Measurements from ENCODE around the gene CTDSPL. TPM values are rescaled to one million over a fixed set of nuclear protein-coding genes. Genes with fewer than 3 reads are reported as not detected.
A peak's percentile ranks its signal among the peaks of the same experiment; 100 is the strongest.

The CTDSPL gene
- total and polyA plus RNA-seq, 2 of the 13 experiments (the other 11 are each of a cell fraction or from before 2014, with no cell fraction given), result 26.1 to 142 TPM

DNA sequence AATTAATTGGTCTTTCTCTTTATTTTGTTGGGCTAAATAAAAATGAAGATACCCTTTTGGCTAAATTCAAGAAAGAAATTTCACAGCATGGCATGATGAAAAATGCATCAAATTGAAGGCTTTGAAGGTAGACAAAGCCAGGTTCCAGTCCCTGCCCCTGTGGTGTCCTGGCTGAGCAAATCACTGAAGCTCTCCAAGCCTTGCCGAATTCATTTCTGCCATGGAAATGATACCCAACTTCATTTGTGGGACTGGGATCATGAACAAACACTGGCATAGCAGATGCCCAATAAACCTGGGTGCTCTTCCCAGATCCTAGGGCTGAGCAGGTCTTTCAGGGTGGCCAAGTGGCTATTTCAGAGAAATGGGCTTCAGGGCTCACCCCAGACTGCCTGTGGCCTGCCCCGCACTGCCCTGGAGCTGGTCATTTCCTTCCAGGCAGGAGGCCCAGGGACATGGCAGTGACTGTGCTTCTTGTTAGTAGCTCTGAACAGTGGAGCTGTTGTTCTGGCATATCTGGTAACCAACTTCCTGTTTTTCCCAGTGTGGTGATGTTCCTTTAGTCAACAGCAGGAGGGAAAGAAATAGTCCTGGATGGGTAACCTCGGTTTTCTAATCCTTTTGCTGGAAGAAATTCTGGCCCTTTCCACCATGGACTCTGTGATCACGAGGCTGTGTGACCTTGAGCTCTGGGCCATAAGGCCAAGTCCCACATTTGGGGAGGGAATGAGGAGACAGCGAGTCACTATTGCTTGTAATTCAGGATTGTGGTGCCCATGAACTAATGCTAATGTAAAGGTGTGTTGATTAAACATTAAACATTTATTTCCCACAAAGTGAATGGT is 47.6 kb downstream of the CTDSPL start (continued):
- TF ChIP-seq ZNF329 (CRISPR knock-in tag; IDR thresholded peaks at IDR 0.05; ENCODE audit: low read depth), result no peak
- no peak for TF ChIP-seq CENPX (CRISPR knock-in tag; IDR thresholded peaks at IDR 0.05)
- TF ChIP-seq ZNF644 (CRISPR knock-in tag; IDR thresholded peaks at IDR 0.05; ENCODE audit: low read depth), result peak; percentile 56
- TF ChIP-seq TCF7 (IDR thresholded peaks at IDR 0.05; ENCODE audit: low read depth), result peak; percentile 22; the same call in 1 of the 2 replicates
- TF ChIP-seq ZNF3 (CRISPR knock-in tag; IDR thresholded peaks at IDR 0.05), result 0 out of 2 replicates have a peak, but pooled peaks have one; percentile 34
- peak; percentile 52; the same call in 1 of the 2 replicates for TF ChIP-seq DNMT3B (CRISPR knock-in tag; conservative IDR thresholded peaks at IDR 0.05)
- TF ChIP-seq ZNF124 (CRISPR knock-in tag; IDR thresholded peaks at IDR 0.05), result peak; percentile 34; the same call in 1 of the 2 replicates
- no peak for TF ChIP-seq ZNF263 (CRISPR knock-in tag; IDR thresholded peaks at IDR 0.05)
- TF ChIP-seq MTF1 (CRISPR knock-in tag; IDR thresholded peaks at IDR 0.05), result no peak
- no peak for TF ChIP-seq ZNF737 (CRISPR knock-in tag; IDR thresholded peaks at IDR 0.05; ENCODE audit: borderline replicate concordance)
- no peak for TF ChIP-seq ZNF775 (CRISPR knock-in tag; IDR thresholded peaks at IDR 0.05; ENCODE audit: borderline replicate concordance)
- no peak for TF ChIP-seq ZNF660 (CRISPR knock-in tag; IDR thresholded peaks at IDR 0.05; ENCODE audit: borderline replicate concordance, low read depth)
- 0 out of 2 replicates have a peak, but pooled peaks have one; percentile 31 for TF ChIP-seq CHD4 (IDR thresholded peaks at IDR 0.05; ENCODE audit: borderline replicate concordance, low read length)
- TF ChIP-seq, protein P1, sequence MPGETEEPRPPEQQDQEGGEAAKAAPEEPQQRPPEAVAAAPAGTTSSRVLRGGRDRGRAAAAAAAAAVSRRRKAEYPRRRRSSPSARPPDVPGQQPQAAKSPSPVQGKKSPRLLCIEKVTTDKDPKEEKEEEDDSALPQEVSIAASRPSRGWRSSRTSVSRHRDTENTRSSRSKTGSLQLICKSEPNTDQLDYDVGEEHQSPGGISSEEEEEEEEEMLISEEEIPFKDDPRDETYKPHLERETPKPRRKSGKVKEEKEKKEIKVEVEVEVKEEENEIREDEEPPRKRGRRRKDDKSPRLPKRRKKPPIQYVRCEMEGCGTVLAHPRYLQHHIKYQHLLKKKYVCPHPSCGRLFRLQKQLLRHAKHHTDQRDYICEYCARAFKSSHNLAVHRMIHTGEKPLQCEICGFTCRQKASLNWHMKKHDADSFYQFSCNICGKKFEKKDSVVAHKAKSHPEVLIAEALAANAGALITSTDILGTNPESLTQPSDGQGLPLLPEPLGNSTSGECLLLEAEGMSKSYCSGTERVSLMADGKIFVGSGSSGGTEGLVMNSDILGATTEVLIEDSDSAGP (CRISPR knock-in tag; IDR thresholded peaks at IDR 0.05; ENCODE audit: borderline replicate concordance), result peak; percentile 54
- TF ChIP-seq NAIF1 (CRISPR knock-in tag; IDR thresholded peaks at IDR 0.05; ENCODE audit: borderline replicate concordance), result 0 out of 2 replicates have a peak, but pooled peaks have one; percentile 41
- TF ChIP-seq GATAD2A (CRISPR knock-in tag; IDR thresholded peaks at IDR 0.05), result peak; percentile 91
- TF ChIP-seq ZNF430 (CRISPR knock-in tag; IDR thresholded peaks at IDR 0.05), result no peak
- TF ChIP-seq ZFP90 (CRISPR knock-in tag; IDR thresholded peaks at IDR 0.05; ENCODE audit: borderline replicate concordance), result no peak
- no peak for TF ChIP-seq IKZF1 (IDR thresholded peaks at IDR 0.05)
- no peak for TF ChIP-seq CREB1 (IDR thresholded peaks at IDR 0.05)
- TF ChIP-seq CREB1 (CRISPR knock-in tag; IDR thresholded peaks at IDR 0.05), result no peak
- TF ChIP-seq FOXK1 (CRISPR knock-in tag; IDR thresholded peaks at IDR 0.05; ENCODE audit: borderline replicate concordance, low read depth), result peak; percentile 61; the same call in 1 of the 2 replicates
- TF ChIP-seq ZNF260 (CRISPR knock-in tag; IDR thresholded peaks at IDR 0.05; ENCODE audit: borderline replicate concordance, low read depth), result no peak
- no peak for TF ChIP-seq KDM5B (CRISPR knock-in tag; IDR thresholded peaks at IDR 0.05; ENCODE audit: borderline replicate concordance)
- TF ChIP-seq RBAK (CRISPR knock-in tag; IDR thresholded peaks at IDR 0.05), result no peak
- TF ChIP-seq, protein P2, sequence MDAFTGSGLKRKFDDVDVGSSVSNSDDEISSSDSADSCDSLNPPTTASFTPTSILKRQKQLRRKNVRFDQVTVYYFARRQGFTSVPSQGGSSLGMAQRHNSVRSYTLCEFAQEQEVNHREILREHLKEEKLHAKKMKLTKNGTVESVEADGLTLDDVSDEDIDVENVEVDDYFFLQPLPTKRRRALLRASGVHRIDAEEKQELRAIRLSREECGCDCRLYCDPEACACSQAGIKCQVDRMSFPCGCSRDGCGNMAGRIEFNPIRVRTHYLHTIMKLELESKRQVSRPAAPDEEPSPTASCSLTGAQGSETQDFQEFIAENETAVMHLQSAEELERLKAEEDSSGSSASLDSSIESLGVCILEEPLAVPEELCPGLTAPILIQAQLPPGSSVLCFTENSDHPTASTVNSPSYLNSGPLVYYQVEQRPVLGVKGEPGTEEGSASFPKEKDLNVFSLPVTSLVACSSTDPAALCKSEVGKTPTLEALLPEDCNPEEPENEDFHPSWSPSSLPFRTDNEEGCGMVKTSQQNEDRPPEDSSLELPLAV (CRISPR knock-in tag; conservative IDR thresholded peaks at IDR 0.05; ENCODE audit: low read depth), result no peak
- TF ChIP-seq ZNF335 (CRISPR knock-in tag; IDR thresholded peaks at IDR 0.05), result peak; percentile 71; the same call in 1 of the 2 replicates
- no peak for TF ChIP-seq STAT5B (CRISPR knock-in tag; IDR thresholded peaks at IDR 0.05)
- TF ChIP-seq NCOA2 (CRISPR knock-in tag; IDR thresholded peaks at IDR 0.05), result peak; percentile 88
- no peak for TF ChIP-seq SIN3B (IDR thresholded peaks at IDR 0.05; ENCODE audit: low read length)
- no peak for TF ChIP-seq ZNF570 (CRISPR knock-in tag; IDR thresholded peaks at IDR 0.05; ENCODE audit: borderline replicate concordance)

Data from HepG2 (cell line).